ENCODE measurements around the gene SLC22A5.

SLC22A5 gene

DNA sequence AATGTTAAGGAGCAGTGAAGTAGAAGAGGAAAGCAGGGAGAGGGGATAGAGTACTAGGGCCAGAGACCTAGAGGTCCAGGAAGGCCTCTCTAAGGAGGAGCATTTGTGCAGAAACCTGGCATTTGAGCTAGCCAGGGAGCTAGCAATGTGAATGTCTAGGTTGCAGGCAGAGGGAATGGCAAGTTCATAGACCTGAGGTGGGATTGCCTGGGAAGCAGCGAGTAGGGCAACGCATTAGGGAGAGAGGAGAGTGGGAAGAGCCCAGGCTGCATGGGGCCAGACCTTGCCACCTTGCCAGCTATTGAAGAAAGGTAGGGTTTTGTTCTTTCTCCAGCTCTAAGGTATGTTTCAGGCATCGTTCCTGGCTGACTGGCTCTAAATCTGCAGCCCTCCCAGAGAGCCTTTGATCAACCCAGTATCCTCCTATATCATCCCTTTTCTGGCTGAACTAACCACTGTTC is 54.0 kb downstream of the SLC22A5 start:
- TF ChIP-seq, protein P1, sequence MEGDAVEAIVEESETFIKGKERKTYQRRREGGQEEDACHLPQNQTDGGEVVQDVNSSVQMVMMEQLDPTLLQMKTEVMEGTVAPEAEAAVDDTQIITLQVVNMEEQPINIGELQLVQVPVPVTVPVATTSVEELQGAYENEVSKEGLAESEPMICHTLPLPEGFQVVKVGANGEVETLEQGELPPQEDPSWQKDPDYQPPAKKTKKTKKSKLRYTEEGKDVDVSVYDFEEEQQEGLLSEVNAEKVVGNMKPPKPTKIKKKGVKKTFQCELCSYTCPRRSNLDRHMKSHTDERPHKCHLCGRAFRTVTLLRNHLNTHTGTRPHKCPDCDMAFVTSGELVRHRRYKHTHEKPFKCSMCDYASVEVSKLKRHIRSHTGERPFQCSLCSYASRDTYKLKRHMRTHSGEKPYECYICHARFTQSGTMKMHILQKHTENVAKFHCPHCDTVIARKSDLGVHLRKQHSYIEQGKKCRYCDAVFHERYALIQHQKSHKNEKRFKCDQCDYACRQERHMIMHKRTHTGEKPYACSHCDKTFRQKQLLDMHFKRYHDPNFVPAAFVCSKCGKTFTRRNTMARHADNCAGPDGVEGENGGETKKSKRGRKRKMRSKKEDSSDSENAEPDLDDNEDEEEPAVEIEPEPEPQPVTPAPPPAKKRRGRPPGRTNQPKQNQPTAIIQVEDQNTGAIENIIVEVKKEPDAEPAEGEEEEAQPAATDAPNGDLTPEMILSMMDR (IDR thresholded peaks at IDR 0.05; ENCODE audit: low read length, missing control alignments): no peak
- H3K4me3 ChIP-seq (replicated peaks; ENCODE audit: low read depth, low read length): no peak overlapping the region
- DNase-seq (ENCODE audit: low read depth): no peak

DNA sequence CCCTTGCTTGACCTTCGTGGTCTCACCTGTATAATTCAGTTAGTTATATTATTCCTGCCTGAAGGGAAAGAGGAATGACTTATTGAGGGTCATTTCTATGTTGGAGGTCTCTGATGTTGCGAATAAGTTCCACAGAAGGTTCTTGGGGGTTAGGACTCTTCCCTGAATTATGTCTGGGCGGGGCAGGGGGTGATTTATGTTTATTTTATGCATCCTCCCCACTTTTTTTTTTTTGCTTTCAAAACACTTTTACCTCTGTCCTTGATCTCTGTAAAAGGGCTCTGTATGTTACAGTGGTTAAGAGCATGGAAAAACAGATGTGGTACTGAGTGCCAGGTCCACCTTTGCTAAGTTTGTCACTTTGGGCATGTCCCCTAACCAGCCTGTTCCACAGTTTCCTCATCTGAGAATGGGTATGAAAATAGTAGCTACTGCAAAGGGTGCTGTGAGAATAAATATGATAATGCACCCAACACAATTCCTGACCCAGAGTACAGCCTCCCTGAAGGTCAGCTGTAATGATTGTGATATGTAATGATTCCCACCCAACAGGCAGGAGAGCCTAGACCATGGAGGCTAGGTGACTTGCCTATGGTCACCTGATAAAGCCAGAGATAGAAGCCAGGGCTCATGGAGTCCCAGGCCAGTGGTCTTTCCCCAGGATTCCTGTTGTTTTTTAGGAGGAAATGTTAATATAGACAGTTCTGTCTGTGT is 54.8 kb downstream of the SLC22A5 start:
- DNase-seq (ENCODE audit: low read depth): no peak
- H3K4me3 ChIP-seq (replicated peaks; ENCODE audit: low read depth, low read length): no peak overlapping the region
- TF ChIP-seq, protein P1 (IDR thresholded peaks at IDR 0.05; ENCODE audit: low read length, missing control alignments): no peak

DNA sequence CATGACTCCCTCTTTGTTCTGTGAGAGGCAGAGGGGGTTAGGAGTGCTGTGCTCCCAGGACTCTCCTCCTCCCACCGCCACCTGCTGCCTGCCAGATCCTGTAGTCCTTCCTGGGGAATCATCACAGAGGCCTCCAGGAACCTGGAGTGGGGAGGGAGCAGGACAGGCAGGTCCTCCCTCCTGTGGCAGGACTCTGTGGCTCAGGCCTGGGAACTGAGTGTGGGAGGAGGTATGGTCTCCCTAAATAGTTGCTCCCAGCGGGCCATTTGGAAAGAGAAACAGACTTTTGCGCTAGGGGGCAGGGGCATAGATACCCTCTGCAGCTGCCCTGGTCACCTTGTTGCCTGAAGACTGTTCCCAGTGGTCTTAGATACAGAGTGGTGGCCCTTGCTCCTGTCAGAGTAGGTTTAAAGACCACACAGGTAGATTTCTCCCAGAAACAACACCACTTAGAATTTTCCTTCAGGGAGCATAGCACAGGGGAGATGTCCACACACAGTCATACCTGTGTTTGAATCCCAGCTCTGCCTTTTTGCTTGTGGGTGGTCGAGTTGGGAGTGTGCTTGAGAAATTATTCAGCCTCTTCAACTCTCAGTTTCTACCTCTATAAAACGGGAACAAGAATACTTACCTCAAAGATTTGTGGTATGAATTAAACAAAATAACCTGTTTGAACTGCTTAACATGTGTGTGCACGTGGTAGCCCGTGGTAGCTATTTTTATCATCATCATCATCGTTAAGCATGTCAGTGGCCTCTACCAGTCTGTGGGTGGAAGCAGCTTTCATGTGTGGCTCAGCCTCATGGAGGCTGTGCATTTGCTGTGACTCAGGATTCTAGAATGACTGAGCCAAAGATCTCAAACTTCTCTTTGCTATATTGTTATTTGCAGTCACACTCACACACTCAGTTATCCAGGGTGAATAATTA is 55.8 kb downstream of the SLC22A5 start:
- H3K4me3 ChIP-seq (replicated peaks; ENCODE audit: low read depth, low read length): no peak overlapping the region
- peak; percentile 63 for DNase-seq (ENCODE audit: low read depth)
- TF ChIP-seq, protein P1 (IDR thresholded peaks at IDR 0.05; ENCODE audit: low read length, missing control alignments): no peak

DNA sequence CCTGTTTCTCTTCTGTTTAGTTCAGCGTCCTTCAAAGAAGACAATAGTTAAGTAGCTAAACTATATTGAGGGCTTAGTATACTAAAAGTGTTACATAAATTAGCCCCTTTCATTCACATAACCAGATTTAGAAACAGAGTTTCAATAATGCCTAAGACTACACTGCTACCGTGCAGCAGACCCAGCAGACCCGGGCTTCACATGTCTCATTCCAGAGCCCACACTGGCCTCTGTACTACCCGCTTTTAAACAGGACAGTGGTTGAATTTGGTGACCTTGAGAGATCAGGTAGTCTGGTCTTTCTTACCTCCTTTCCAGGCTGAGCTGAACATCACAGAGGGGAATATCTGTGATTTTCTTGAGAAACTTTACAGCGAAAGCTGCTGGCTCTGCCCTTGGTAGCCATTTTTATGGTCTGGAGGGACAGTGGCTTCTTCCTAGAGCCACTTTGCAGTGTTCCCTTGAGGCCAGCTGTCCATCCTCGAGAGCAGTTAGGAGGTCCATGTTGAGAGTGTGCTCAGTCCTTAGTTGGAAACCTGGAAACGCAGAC is 56.5 kb downstream of the SLC22A5 start:
- no peak overlapping the region for H3K4me3 ChIP-seq (replicated peaks; ENCODE audit: low read depth, low read length)
- DNase-seq (ENCODE audit: low read depth): no peak
- TF ChIP-seq, protein P1 (IDR thresholded peaks at IDR 0.05; ENCODE audit: low read length, missing control alignments): no peak

DNA sequence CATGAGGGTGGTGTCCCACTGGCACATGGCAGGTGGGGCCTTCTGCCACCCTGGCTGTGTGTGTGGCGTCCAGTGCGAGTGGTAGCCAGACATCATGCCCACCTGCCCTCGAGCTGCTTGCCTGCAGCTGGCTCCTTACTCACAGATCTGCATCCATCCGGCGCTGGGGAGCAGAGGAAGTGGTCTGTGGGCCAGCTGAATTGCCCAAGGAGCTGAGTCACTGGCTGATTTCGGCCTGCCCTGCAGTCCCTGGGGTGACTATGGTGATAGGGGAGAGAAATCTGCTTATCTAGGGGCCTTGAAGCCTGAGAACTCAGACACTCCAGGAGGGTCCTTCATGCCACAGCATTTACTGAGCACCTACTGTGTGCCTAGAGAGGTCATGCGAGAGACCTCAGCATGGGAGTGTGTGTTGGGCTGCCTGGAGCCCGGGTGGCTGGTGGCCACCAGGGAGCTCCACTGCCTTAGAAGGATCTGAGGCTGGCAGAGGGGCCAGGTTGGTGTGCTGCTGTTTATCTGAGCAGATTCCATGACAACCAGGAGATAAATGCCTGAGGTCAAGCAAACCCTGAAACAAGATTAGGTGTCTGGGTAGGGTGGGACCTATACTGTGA is 57.1 kb downstream of the SLC22A5 start:
- TF ChIP-seq, protein P1 (IDR thresholded peaks at IDR 0.05; ENCODE audit: low read length, missing control alignments): peak; percentile 73
- DNase-seq (ENCODE audit: low read depth): peak; percentile 88
- no peak overlapping the region for H3K4me3 ChIP-seq (replicated peaks; ENCODE audit: low read depth, low read length)

DNA sequence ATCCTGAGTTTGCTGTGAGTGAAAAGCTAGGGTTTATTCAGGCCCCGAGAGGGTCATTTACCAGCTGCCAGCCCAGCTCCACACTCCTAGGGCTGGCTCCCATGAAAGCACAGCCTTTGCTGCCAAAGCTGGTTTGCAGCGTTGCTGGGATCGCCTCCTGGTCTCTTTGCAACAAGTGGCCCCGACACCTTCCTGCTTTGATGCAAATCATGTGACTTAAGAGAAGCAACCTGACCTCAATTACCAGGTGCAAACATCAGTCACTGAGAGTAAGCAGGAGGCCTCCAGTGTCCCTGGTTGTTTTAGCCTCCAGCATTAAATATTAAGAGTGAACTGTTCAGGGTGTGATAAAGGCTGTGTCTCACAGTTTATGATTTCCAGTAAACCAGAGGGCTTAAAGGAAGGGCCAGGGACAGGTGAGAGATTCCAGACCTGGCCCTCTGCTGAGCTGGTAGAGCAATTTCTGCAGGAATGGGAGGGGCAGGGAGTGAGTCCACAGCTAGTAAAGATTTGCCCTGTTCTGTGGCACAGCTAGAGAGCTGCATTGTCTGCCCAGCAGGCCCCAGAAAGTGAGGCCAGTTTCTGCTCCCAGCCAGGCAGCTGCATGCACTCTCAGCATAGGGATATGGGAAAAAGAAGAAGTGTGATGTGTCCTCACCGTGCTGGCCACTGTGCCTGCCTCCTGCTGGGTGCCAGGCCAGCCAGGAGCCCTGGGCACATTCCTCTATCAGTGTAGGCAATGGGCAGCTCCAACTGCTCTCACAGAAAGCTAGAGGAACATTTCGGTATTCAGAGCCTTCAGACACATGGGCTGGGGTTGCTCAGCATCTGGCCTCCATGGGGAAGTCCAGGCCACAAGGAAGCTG is 58.0 kb downstream of the SLC22A5 start:
- DNase-seq (ENCODE audit: low read depth): no peak
- TF ChIP-seq, protein P1 (IDR thresholded peaks at IDR 0.05; ENCODE audit: low read length, missing control alignments): no peak
- H3K4me3 ChIP-seq (replicated peaks; ENCODE audit: low read depth, low read length): no peak overlapping the region
